RWPE1 (cell line): Measurements from ENCODE around the gene INPP5A.

Experiments
- CTCF ChIA-PET: fragments of 350-600 bp; sonication (Branson Sonifier 250); formaldehyde crosslinking; extraction: SDS; loops from one replicate; lab custom pipeline; 2021; lab: Yijun Ruan, JAX
- POLR2A ChIA-PET: fragments of 400-600 bp; formaldehyde crosslinking; extraction: SDS; loops from one replicate; lab custom pipeline; 2020; ENCODE audit warnings: antibody characterized with exemption; ENCODE audit not compliant: low non-redundant PET; lab: Yijun Ruan, JAX
- DNase-seq: peaks from one replicate; pipeline ENCODE4 v3.0.0; 2012; ENCODE audit warnings: low spot score
- H3K27ac ChIP-seq: fragments of 450-650 bp; 2 replicates; pipeline ENCODE4 v1.5.1; 2017
- TF ChIP-seq, protein P1 (sequence below): fragments of 450-650 bp; conservative IDR thresholded peaks from 2 replicates; pipeline ENCODE4 v1.5.1; 2017; ENCODE audit warnings: low read depth, mild to moderate bottlenecking

Gene INPP5A

DNA sequence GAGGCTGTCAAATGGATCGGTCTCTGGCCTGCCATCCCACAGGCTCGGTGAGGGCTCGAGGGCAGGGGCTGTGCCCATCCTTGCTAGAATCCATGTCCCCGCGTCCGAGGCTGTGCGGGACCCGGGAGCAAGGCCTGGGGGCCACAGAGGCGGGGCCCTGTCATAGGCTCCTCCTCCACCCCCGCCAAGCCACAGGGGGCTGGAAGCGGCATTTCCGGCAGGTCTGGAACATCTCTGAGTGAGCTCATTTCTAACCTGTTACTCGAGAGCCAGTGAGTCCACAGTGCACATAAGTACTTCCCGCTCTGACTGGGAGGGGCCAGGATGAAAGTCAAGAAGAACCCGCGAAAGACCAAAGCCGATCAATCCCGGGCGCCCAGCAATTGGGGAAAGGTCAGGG lies 190.7 kb downstream of the INPP5A start:
- ChIA-PET POLR2A (no interaction called here), CTCF (no interaction called here)
- H3K27ac ChIP-seq, result no peak overlapping the region
- TF ChIP-seq, protein P1, sequence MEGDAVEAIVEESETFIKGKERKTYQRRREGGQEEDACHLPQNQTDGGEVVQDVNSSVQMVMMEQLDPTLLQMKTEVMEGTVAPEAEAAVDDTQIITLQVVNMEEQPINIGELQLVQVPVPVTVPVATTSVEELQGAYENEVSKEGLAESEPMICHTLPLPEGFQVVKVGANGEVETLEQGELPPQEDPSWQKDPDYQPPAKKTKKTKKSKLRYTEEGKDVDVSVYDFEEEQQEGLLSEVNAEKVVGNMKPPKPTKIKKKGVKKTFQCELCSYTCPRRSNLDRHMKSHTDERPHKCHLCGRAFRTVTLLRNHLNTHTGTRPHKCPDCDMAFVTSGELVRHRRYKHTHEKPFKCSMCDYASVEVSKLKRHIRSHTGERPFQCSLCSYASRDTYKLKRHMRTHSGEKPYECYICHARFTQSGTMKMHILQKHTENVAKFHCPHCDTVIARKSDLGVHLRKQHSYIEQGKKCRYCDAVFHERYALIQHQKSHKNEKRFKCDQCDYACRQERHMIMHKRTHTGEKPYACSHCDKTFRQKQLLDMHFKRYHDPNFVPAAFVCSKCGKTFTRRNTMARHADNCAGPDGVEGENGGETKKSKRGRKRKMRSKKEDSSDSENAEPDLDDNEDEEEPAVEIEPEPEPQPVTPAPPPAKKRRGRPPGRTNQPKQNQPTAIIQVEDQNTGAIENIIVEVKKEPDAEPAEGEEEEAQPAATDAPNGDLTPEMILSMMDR, result no peak
- no peak for DNase-seq

DNA sequence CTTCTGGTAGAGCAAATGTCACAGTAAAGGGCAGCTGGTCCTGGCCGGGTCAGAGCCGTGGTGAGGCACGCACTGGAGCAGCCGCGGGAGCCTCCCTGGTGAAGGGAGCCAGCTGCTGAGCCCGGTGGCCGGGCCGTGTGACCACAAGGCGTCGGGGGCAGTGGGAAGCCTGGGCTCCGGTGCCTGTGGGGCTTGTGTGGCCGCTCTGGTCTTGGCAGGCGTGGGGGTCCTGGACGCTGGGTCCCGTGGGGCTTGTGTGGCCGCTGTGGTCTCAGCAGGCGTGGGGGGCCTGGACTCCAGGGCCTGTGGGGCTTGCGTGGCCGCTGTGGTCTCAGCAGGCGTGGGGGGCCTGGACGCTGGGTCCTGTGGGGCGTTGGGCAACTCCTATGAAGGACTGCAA lies 191.2 kb downstream of the INPP5A start:
- ChIA-PET POLR2A (no interaction called here), CTCF (no interaction called here)
- TF ChIP-seq, protein P1, result no peak
- H3K27ac ChIP-seq, result no peak overlapping the region
- no peak for DNase-seq

DNA sequence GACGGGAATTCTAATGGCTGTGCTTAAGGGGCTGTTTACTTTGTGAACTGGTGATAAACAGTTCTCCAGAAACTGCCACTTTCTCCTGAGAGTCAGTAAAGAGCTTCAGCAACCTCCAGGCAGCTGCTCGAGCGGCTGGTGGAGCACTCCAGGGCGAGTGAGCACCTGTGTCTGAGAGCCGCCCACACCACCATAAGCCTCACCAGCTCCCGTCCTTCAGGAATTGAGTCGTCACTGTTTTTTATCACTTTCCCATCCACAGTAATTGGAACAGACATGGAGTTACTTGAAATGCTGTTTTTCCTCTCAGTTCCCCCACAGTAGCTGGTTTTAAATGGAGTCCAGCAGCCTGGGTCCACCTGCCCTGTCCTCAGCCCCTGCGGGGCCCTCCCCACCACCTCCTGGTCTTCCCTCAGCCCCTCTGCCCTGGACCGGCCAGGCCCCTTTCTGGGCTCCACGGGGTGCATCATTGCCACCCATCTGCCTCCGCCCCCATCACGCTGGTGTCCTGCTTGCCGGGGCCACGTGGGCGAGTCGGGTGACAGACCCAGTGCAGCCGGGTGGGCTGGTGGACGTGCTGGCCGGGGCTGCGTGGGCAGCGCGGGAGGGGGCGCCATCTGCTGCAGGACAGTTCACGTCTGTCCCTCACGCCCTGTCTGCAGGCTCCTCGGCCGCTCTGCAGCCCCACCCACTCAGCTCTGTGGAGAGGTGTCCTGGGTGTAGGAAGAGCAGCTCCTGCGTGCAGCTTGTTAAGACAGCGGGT lies 192.4 kb downstream of the INPP5A start:
- no peak overlapping the region for H3K27ac ChIP-seq
- ChIA-PET CTCF (no interaction called here), POLR2A (no interaction called here)
- DNase-seq, result no peak
- TF ChIP-seq, protein P1, result no peak

DNA sequence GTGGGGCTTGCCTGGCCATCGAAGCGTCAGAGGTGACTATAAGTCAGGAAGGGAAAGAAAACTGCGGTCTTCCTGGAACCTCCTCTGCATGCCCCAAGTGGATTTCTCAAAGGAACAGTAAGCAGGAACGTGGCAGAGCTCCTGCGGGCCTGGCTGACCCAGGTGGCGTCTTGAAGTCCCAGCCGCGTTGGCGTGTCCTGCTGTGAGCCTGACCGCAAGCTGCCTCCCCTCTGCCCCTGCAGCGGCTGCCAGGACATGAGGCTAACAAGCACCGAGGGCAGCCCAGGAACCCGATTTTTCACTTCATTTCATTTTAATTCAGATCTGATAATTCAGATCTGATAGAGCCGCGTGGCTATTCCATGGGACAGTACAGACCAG lies 193.0 kb downstream of the INPP5A start:
- ChIA-PET CTCF (no interaction called here), POLR2A (no interaction called here)
- no peak for DNase-seq
- TF ChIP-seq, protein P1, result no peak
- no peak overlapping the region for H3K27ac ChIP-seq

DNA sequence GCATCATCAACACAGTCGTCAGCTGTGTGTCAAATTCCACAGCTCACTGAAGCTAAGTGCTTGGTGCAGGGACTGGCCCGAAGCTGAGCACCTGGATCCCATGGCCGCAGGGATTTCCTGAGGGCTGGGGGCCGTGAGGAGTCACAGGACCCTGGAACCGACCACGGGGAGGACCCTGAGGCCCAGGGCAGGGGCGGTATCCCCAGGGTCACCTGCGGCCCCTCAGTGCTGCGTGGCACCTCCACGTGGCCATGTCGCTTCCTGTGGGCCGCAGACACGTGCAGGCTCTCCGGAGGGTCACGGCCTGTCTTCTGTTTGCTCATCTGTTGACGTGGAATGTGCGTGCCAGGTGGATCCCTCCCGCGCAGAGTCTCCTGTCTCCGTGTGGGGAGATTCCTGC lies 194.9 kb downstream of the INPP5A start:
- H3K27ac ChIP-seq, result no peak overlapping the region
- TF ChIP-seq, protein P1, result no peak
- DNase-seq, result no peak
- CTCF ChIA-PET, result no interaction called here
- POLR2A ChIA-PET, result no interaction called here

DNA sequence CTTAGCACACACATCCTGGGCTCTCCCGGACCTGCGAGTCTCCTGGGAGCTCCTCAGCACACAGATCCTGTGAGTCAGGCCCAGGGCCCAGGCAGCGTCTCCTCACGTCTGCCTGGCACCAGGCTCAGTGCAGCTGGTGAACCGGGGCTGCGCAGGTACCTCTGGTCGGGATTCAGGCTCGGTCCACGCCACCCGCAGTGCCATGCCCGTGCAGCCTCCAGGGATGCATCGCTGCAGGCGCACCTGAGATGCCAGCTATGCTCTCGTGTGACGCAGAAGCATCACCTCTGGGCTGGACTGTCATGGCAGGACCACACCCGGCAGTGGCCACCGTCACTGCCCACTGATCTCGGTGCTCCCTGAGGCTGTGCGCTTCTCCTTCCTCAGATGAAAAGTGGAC lies 196.3 kb downstream of the INPP5A start:
- H3K27ac ChIP-seq, result no peak overlapping the region
- ChIA-PET CTCF (interaction anchor here (0.6 to 0.7 kb wide), 2 partner anchors 8 to 388 kb away, joined by 4 read pairs; no protein-coding TSS in a partner anchor), POLR2A (no interaction called here)
- TF ChIP-seq, protein P1, result no peak
- no peak for DNase-seq
